ENCODE results near the gene USP11. TPM values are rescaled to one million over a fixed set of nuclear protein-coding genes. Genes with fewer than 3 reads are reported as not detected.
A peak's percentile ranks its signal among the peaks of the same experiment; 100 is the strongest.

The USP11 gene
- total RNA-seq, 1 experiment from 2014 or later = 105 TPM

GRCh38 chrX:47226071-47226470 is 6.7 kb upstream of the USP11 start:
- Histone ChIP-seq H3K4me3 (ENCODE audit: insufficient read depth, low read depth, low read length) (no peak overlapping the region), H3K36me3 (replicated peaks; ENCODE audit: control insufficient read depth, insufficient read depth, low read length) (peaks cover 46% of the 10 kb centered on the region), H3K27me3 (ENCODE audit: control insufficient read depth, insufficient read depth, low read length) (no peaks in the 10 kb centered on the region)
- DNase-seq = no peak

- no peak for DNase-seq
- peaks cover 46% of the 10 kb centered on the region for H3K36me3 ChIP-seq (replicated peaks; ENCODE audit: control insufficient read depth, insufficient read depth, low read length)
- H3K27me3 ChIP-seq (ENCODE audit: control insufficient read depth, insufficient read depth, low read length) = no peaks in the 10 kb centered on the region
- no peak overlapping the region for H3K4me3 ChIP-seq (ENCODE audit: insufficient read depth, low read depth, low read length)
Measured at GRCh38 chrX:47226531-47227333, 6.1 kb upstream of the USP11 start.

GRCh38 chrX:47227334-47227583 is 5.5 kb upstream of the USP11 start:
- no peaks in the 10 kb centered on the region for H3K27me3 ChIP-seq (ENCODE audit: control insufficient read depth, insufficient read depth, low read length)
- DNase-seq = no peak
- peaks cover 46% of the 10 kb centered on the region for H3K36me3 ChIP-seq (replicated peaks; ENCODE audit: control insufficient read depth, insufficient read depth, low read length)
- no peak overlapping the region for H3K4me3 ChIP-seq (ENCODE audit: insufficient read depth, low read depth, low read length)

- H3K36me3 ChIP-seq (replicated peaks; ENCODE audit: control insufficient read depth, insufficient read depth, low read length) = peaks cover 38% of the 10 kb centered on the region
Measured at GRCh38 chrX:47228550-47229270, 4.1 kb upstream of the USP11 start.

GRCh38 chrX:47229427-47229826 is 3.4 kb upstream of the USP11 start:
- Histone ChIP-seq H3K36me3 (replicated peaks; ENCODE audit: control insufficient read depth, insufficient read depth, low read length) (peaks cover 31% of the 10 kb centered on the region), H3K27me3 (ENCODE audit: control insufficient read depth, insufficient read depth, low read length) (no peaks in the 10 kb centered on the region), H3K4me3 (ENCODE audit: insufficient read depth, low read depth, low read length) (no peak overlapping the region)
- DNase-seq = no peak

More at GRCh38 chrX:47228550-47229270, 4.1 kb upstream of the USP11 start:
- no peak overlapping the region for H3K4me3 ChIP-seq (ENCODE audit: insufficient read depth, low read depth, low read length)
- H3K27me3 ChIP-seq (ENCODE audit: control insufficient read depth, insufficient read depth, low read length) = no peaks in the 10 kb centered on the region
- DNase-seq = peak; percentile 28

- no peak for DNase-seq
- Histone ChIP-seq H3K4me3 (ENCODE audit: insufficient read depth, low read depth, low read length) (no peak overlapping the region), H3K27me3 (ENCODE audit: control insufficient read depth, insufficient read depth, low read length) (no peaks in the 10 kb centered on the region), H3K36me3 (replicated peaks; ENCODE audit: control insufficient read depth, insufficient read depth, low read length) (peaks cover 22% of the 10 kb centered on the region)
Measured at GRCh38 chrX:47230136-47230868, 2.5 kb upstream of the USP11 start.

GRCh38 chrX:47231167-47231566 is 1.6 kb upstream of the USP11 start:
- Histone ChIP-seq H3K4me3 (ENCODE audit: insufficient read depth, low read depth, low read length) (no peak overlapping the region), H3K36me3 (replicated peaks; ENCODE audit: control insufficient read depth, insufficient read depth, low read length) (peaks cover 13% of the 10 kb centered on the region), H3K27me3 (ENCODE audit: control insufficient read depth, insufficient read depth, low read length) (no peaks in the 10 kb centered on the region)
- DNase-seq = no peak

GRCh38 chrX:47232197-47232802 is 509 bp upstream of the USP11 start:
- Histone ChIP-seq H3K27me3 (ENCODE audit: control insufficient read depth, insufficient read depth, low read length) (no peaks in the 10 kb centered on the region), H3K4me3 (ENCODE audit: insufficient read depth, low read depth, low read length) (peak overlapping the region; percentile 94), H3K36me3 (replicated peaks; ENCODE audit: control insufficient read depth, insufficient read depth, low read length) (peaks cover 6% of the 10 kb centered on the region)
- DNase-seq = no peak

- H3K36me3 ChIP-seq (replicated peaks; ENCODE audit: control insufficient read depth, insufficient read depth, low read length) = peaks cover 4% of the 10 kb centered on the region
- DNase-seq = peak; percentile 97
- H3K27me3 ChIP-seq (ENCODE audit: control insufficient read depth, insufficient read depth, low read length) = no peaks in the 10 kb centered on the region
- H3K4me3 ChIP-seq (ENCODE audit: insufficient read depth, low read depth, low read length) = peak overlapping the region; percentile 94
Measured at GRCh38 chrX:47233333-47234113, 714 bp downstream of the USP11 start.

GRCh38 chrX:47234583-47234982 is 1.8 kb downstream of the USP11 start:
- H3K36me3 ChIP-seq (replicated peaks; ENCODE audit: control insufficient read depth, insufficient read depth, low read length) = peaks cover 3% of the 10 kb centered on the region
- no peaks in the 10 kb centered on the region for H3K27me3 ChIP-seq (ENCODE audit: control insufficient read depth, insufficient read depth, low read length)
- DNase-seq = no peak
- no peak overlapping the region for H3K4me3 ChIP-seq (ENCODE audit: insufficient read depth, low read depth, low read length)

GRCh38 chrX:47235691-47236103 is 2.9 kb downstream of the USP11 start:
- no peak for DNase-seq
- peaks cover 12% of the 10 kb centered on the region for H3K36me3 ChIP-seq (replicated peaks; ENCODE audit: control insufficient read depth, insufficient read depth, low read length)
- H3K27me3 ChIP-seq (ENCODE audit: control insufficient read depth, insufficient read depth, low read length) = no peaks in the 10 kb centered on the region
- no peak overlapping the region for H3K4me3 ChIP-seq (ENCODE audit: insufficient read depth, low read depth, low read length)

- H3K27me3 ChIP-seq (ENCODE audit: control insufficient read depth, insufficient read depth, low read length) = no peaks in the 10 kb centered on the region
- peaks cover 31% of the 10 kb centered on the region for H3K36me3 ChIP-seq (replicated peaks; ENCODE audit: control insufficient read depth, insufficient read depth, low read length)
- DNase-seq = no peak
- no peak overlapping the region for H3K4me3 ChIP-seq (ENCODE audit: insufficient read depth, low read depth, low read length)
Measured at GRCh38 chrX:47239199-47239598, 6.4 kb downstream of the USP11 start.

- Histone ChIP-seq H3K27me3 (ENCODE audit: control insufficient read depth, insufficient read depth, low read length) (no peaks in the 10 kb centered on the region), H3K36me3 (replicated peaks; ENCODE audit: control insufficient read depth, insufficient read depth, low read length) (peaks cover 38% of the 10 kb centered on the region), H3K4me3 (ENCODE audit: insufficient read depth, low read depth, low read length) (no peak overlapping the region)
- DNase-seq = no peak
Measured at GRCh38 chrX:47239898-47240545, 7.2 kb downstream of the USP11 start.

Measured in H7 (cell line).